ENCODE results near the gene KLHL14.
A peak's percentile ranks its signal among the peaks of the same experiment; 100 is the strongest.
"Not testable (repeated sequence)": the region's sequence is repeated elsewhere in the genome, so short reads cannot be mapped to it uniquely, and the experiment has no call there.

The KLHL14 gene, protein sequence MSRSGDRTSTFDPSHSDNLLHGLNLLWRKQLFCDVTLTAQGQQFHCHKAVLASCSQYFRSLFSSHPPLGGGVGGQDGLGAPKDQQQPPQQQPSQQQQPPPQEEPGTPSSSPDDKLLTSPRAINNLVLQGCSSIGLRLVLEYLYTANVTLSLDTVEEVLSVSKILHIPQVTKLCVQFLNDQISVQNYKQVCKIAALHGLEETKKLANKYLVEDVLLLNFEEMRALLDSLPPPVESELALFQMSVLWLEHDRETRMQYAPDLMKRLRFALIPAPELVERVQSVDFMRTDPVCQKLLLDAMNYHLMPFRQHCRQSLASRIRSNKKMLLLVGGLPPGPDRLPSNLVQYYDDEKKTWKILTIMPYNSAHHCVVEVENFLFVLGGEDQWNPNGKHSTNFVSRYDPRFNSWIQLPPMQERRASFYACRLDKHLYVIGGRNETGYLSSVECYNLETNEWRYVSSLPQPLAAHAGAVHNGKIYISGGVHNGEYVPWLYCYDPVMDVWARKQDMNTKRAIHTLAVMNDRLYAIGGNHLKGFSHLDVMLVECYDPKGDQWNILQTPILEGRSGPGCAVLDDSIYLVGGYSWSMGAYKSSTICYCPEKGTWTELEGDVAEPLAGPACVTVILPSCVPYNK

DNA sequence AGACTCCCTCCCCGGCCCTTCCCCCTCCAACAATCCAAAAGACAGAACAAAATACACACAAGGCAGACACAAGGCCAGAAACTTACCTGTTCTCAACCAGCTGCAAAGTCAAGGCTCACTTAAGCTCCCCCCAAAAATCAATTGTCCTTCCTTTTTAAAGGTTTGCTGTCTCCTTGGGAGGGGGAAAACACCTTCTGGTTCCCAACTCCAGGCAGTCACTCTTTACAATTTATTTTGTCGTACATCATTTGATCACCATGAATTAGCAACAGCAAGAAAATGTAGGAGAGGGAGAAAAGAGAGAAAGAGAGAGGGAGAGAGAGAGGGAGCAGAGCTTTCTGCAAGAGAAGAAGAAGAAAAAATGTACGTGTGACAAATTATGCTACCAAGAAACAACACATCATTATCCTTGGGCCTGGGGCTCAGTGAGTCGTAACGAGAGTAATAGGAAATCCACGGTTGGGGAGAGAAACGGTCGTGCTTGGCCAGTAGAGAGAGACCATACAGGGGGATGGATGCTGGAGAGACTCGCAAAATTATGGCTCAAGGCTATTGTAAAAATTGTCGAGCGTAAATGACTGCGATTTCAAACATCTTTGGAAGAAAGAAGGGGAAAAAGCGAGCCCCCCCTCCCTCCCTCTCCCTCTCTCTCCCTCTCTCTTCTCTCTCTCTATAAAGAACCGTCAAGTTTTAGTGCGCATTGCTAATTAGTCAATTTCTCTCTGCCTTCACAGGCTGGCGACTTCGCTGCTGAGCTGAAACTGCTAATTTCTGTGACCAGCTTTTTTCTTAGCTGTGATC, at the start of gene KLHL14:
Gene KLHL14 (minus strand): TSS at position 443 of the 801 bp plus-strand sequence. CDS start 2,432 bp downstream, outside the sequence.
- peak; percentile 18 to 40 for DNase-seq

DNA sequence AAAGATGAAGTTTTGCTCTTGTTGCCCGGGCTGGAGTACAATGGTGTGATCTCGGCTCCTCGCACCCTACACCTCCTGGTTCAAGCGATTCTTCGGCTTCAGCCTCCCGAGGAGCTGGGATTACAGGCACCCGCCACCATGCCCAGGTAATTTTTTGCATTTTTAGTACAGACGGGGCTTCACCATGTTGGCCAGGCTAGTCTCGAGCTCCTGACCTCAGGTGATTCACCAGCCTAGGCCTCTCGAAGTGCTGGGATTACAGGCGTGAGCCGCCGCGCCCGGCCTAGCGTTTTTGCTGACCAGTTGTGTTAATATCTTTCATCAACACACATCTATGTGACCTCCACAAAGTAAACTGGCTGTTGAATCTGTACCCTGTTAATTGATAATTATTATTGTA, 49.4 kb upstream of the KLHL14 start:
- DNase-seq = no peak

DNA sequence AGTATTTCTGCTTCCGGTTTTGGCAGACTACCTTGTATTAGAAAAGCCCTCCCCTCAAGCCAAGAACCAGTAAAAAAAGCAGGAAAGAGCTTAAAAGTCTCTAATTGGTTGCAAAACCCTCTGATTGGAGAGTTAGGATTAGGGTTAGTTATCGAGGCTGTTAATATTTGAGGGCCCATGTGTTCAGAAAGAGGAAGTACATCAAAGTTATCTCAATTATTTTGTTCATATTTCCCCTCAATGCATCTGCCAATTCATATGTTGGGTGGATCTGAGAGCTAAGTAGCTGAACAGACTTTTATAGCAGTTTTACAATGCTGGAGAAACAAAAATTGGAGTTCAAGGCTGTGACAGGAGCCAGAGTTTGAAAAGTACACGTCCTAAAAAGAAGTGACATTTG, 43.1 kb upstream of the KLHL14 start:
- no peak for DNase-seq

DNA sequence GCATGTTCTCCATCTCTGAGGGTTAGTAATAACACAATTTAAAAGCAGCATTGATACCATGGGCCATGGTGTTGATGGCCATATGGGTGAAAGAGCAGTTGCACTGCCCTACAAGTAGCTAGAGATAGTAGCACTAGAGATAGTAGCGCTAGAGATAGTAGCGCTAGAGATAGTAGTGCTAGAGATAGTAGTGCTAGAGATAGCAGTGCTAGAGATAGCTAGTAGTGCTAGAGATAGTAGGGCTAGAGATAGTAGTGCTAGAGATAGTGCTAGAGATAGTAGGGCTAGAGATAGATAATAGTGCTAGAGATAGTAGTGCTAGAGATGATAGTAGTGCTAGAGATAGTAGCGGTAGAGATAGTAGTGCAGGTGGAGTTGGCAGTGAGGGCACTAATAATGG, 39.5 kb upstream of the KLHL14 start:
- no peak for DNase-seq

DNA sequence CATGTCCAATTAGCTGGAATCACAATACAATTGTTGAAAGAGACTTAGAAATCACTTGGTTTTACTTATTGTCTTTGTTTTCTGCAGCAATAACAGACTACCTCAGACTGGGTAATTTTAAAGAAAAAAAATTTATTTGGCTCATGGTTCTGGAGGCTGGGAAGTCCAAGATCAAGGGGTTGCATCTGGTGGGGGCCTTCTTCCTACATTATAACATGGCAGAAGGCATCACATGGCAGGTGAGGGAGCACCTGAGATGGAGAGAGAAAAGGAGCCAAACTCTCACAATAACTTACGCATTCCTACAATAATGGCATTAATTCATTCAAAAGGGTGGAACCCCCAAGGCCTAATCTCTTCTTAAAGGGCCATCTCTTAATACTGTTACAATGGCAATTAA, 37.5 kb upstream of the KLHL14 start:
- no peak for DNase-seq

DNA sequence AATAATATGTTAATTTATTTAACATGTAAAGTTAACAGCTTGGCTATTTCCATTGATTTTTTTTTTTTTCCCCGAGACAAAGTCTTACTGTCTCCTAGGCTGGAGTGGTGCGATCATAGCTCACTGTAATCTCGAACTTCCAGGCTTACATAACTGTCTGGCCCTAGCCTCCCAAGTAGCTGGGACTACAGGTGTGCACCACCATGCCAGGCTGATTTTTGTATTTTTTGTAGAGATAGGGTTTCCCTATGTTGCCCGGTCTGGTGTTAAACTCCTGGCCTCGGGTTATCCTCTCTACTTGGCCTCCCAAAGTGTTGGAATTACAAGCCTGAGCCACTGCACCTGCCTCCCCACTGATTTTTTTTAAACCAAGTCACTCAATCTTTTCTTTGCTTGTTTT, 32.5 kb upstream of the KLHL14 start:
- no peak for DNase-seq

DNA sequence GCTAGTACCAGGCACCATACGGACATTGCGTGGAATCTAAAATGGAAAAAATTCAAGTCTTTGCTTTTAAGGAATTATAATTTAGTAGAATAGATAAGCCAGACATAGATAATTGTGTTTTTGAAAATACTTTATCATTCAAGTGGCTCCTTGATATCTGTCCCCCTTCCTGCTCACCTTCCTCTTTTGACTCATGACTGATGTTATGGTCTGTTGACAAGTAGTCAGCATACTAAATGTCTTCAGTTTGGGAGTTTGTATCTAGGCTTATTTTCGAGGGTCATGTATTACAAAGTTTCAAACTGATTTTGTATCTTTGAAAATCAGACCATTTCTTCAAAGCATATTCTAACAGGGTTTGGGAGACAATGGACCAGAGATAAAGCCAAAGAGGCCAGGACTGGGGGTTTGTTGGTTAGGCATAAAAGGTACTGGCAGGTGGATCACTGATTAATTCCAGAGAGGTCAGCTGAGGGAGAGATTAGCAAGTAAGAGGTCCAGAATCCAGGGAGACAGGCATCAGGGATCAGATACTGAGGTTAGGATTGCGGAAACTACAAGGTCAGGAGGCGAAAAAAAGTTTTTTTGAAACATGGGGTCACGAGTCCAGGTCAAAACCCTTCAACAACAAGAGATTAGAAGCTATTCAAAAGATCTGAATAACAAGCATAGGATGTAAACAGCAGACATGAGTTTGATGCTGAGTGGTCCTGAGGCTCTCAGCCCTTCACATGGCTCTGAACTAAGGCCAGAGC, 31.5 kb upstream of the KLHL14 start:
- no peak for DNase-seq

DNA sequence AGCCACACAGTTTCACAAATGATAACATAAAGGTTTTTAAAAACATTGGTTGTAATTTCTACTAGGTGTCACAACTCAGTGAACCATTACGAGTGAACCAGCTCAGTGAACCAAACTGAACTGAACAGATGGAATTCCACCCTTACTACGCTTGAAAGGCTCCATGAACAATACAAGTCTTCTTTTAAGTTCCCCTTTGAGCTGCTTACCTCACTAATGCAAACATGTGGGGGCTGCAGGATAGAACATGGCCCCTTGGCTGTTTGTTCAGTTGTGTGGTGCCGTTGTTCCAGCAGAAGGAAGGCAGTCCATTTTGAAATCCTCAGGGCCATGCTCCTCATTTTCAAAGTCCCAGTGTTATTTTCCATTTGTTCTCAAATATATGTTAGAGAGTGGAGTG, 30.7 kb upstream of the KLHL14 start:
- DNase-seq = no peak

DNA sequence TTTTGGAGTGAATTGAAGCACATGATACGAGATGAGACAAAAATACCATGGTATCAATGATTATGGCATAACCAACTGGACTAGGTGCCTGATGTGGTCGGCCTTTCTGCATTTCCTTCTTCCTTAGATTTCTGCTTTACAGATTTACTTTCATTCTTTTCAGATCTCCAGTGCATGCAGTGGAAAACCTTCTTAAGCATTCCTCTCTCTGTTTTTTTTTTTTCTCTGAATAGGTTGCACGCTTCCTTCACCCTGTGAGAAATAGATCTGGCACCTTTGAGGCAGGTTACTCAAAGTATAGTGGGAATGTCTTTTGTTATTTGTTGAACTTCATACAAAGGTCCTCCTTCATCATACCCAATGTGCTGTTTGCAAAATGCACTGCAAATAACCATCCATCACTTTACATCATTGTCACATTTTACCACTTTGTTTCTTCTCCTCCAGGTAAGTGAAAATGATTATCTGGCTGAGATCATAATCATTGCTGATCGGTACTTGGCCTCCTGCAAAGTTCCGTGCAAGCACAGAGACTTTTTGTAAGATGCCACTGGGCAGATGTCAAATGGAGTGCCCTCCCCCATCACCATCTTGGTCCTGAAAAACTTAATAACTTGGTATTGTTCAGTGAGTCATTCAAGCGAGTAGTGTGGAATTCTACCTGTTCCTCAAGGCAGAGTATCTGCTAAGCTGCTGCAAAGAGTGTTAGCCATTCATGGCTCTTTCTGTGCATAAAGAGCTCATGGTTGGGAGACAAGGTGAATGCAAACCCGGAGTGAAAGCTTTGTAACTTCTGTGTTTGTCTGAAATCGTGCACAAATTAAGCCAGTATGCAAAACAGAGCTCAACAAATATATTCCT, 30.0 kb upstream of the KLHL14 start:
- no peak for DNase-seq

DNA sequence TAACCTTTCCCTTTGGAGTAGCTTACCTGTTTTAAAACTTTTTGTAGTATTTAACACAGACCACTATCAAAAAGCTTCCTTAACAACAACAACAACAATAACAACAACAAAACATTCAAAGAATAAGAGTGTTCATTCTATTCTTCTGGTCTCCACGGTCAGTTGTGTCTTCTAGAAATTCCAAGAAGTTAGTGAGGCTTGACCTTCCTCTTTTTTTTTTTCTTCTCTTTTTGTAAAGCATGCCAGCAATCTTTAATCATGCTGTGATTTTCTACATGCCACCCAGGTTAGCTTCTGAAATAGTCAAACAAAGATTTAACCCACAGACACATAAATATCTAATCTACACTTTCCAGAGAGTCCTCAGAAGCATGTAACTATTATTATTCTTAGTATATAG, 28.4 kb upstream of the KLHL14 start:
- no peak for DNase-seq

DNA sequence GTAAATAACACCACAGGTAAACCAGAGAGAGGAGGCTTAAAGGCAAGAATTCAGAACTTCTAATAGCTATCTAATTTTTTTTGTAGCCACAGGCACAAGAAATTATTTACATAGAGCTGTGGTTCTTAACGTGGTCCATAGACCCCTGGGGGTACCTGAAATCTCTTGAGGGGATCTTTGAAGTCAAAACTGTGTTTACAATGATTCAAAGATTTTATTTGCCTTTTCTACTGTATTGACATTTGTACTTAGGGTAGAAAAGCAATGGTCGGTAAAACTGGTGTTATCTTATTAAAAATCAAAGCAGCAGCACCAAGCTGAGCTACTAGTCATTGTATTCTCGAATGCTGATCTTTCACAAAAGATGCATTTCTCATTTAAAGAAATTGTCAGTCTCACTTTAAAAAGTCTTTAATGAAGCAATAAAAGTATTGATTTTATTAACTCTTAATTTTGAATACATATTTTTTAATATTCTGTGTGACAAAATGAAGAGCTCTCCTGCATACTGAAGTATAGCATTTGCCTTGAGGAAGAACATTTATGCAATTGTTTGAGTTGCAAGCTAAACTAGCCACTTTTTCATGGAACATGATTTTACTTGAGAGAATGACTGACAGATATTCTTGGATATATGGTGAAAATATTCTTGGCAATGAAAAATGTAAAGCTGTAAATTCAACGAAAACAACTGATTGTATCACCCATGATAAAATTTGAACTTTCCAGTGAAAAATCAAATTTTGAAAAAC, 25.6 kb upstream of the KLHL14 start:
- no peak for DNase-seq

DNA sequence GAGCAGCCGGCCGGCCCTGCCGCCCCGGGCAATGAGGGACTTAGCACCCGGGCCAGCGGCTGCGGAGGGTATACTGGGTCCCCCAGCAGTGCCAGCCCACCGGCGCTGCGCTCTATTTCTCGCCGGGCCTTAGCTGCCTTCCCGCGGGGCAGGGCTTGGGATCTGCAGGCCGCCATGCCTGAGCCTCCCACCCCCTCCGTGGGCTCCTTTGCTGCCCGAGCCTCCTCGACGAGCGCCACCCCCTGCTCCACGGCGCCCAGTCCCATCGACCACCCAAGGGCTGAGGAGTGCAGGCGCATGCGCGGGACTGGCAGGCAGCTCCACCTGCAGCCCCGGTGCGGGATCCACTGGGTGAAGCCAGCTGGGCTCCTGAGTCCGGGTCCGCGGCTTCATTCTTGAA, 21.8 kb upstream of the KLHL14 start:
- DNase-seq = not testable (repeated sequence)

DNA sequence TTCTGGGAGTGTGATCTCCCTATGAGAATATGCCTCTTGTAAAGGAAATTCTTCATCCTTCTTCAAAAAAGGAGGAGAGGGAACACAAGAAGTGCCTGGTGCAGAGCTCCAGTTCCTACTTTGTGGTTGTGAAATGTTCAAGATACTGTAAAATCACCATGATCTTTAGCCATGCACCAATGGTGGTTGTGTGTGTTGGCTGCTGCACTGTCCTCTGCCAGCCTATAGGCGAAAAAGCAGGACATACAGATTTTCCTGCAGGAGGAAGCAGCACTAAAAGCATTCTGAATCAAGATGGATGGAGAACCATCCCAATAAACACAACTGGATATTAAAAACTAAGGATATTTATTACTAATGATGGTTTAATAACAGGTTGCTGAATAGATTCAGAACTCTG, 6.2 kb upstream of the KLHL14 start:
- no peak for DNase-seq

DNA sequence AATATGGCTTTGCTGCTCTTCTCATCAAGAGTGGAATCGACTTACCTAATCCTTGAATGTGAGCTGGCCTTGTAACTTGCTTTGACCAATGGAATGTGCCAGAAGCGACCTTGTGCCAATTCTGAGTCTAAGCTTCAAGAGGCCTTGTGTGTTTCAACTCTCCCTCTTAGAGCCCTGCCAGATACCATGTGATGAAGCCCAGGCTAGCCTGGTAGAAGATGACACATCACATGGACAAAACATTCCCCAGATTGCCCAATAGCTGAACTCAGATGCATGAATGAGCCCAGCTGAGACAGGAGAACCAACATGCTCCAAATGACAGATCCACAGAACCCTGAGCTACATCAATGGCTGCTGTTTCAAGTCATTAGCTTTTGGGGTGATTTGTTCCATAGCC, 4.2 kb upstream of the KLHL14 start:
- no peak for DNase-seq

DNA sequence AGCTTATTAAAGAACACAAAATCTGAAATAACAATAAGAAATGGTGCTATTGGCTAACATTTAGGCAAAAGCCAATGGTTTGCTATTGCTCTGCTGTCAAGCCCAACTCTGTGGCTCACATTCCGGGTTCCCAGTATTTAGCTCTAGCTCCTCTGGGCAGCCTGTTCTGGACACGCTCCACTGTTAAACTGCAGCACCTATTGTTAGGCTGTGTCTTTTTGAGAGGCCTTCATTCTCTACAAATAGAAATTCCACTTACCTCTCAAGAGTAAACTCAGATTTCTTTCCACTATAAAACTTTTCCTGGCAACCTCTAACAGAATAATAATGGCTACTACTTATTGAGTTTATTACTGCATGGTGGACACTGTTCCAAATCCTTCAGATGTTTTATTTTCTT, 3.7 kb upstream of the KLHL14 start:
- no peak for DNase-seq

DNA sequence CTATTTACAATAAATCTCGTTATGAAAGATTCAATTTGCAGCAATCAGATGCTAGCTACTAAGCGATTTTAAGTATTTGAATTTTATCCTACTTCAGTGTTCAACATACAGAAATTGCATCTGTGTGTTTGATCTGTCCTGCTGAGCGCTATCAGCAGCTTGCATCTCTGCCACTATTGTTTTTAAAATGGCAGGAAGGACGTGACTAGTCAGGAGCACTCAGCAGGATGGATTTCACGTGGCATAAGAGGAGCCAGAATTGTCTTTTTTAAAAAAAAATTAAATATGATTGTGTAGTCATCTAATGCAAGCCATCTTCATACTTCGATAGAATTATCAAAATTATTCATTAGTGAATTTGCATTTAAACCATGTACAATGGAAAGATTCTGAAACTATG, 2.8 kb upstream of the KLHL14 start:
- DNase-seq = peak; percentile 31 to 72

DNA sequence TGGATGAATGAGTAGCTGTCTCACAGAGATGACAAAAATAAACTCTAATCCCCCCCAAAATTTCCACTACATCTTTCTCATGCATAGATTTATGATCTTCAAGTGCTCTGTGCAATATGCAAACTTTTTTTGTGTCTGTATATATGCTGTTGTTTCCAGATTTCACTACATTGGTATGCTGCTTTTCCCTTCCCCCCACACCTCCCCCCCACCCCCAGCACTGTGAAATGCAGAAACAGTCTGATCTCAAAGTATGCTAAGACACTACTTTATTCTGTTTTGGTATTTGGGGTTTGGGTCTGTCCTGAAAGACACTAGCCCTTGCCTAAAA, 524 bp upstream of the KLHL14 start:
- DNase-seq = no peak

DNA sequence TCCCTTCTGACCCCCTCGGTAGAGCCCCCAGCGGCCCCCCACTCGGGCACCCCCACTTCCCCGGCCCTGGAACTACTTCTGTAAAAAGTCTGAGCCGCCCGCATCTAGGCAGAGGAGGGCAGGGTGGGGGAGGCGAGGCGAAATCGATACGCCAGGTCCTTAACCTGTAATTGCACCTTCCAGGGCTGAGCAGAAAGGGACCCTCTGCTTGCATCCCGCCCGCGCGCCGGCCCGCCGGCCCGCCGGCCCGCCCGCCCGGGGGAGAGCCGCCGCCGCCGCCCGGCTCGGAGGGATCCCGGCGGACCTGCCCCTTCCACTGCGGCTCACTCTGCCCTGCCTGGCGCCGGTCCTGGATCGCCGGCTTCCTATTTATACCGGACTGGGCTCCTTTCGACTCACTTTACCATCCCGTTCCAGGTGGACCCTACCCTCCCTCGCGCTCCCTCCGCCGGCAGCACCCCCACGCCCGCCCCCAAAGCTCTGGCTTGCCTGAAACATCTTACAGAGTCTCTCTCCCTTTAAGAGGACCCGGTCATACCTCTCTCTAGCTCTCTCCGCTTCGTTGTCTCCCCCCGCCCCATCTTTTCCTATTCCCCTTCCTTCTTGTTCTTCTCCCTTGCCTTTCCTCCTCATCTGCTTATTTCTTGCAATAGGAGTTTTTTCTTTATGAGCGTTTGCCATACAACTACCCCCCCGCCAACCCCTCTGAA, 797 bp downstream of the KLHL14 start:
- peak; percentile 34 to 50 for DNase-seq

DNA sequence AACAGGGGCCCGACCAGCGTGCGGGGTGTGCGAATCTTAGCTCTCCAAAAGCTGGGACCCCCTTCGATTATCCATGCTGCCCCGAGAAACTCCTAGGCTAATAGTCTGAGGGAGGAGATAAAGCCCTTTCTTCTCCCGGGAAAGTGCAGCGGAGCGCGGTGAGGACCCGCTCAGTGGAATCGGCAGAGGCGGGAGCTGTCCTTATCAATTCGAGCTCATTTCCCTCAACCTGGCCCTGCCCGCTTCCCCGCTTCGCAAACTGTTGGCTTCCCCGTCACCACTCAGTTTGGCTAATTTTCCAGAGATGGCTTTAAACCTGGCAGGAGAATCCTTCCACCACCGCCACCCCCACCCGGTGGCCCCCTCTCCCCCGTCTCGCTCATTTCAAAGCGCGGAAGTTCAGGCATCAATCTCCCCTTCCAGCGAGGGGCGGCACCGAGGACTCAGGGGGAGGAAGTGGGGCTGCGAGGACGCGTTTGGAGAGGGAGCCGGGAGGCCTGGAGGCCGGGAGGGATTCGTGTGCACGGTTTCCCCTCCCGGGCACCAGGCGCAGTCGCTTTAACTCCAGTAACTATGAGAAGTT, 1.6 kb downstream of the KLHL14 start:
- DNase-seq = peak; percentile 46 to 58

DNA sequence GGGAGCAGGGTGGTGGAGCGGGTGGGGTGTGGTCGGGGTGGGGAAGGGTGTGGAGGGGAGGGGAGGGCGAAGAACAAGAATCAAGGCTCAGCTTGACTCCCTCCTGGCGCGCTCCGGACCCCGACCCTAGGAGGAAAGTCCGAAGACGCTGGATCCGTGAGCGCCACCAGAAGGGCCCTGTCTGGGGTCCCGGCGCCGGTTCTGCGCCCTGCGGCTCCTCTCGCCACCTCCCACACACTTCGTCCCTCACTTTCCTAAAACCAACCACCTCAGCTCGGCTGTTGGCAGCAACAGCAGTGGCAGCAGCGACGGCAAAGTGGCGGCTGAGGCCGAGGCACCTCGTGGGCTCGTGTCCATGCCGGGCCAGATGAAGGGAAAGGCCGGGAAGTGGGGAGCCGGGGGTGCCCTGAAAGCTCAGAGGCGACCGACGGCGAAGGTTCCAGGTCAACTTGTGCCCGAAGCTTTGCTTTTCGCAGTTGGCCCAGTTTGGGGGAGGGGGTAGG, 2.1 kb downstream of the KLHL14 start:
- DNase-seq = peak in 1 of 2 experiments; percentile 27
